ENCODE data around the gene SLC23A1. TPM values are rescaled to one million over a fixed set of nuclear protein-coding genes. Genes with fewer than 3 reads are reported as not detected.
A peak's percentile ranks its signal among the peaks of the same experiment; 100 is the strongest.

SLC23A1 gene
- total and polyA plus RNA-seq, 4 donors, result 3.1 TPM; not detected in 3

DNA sequence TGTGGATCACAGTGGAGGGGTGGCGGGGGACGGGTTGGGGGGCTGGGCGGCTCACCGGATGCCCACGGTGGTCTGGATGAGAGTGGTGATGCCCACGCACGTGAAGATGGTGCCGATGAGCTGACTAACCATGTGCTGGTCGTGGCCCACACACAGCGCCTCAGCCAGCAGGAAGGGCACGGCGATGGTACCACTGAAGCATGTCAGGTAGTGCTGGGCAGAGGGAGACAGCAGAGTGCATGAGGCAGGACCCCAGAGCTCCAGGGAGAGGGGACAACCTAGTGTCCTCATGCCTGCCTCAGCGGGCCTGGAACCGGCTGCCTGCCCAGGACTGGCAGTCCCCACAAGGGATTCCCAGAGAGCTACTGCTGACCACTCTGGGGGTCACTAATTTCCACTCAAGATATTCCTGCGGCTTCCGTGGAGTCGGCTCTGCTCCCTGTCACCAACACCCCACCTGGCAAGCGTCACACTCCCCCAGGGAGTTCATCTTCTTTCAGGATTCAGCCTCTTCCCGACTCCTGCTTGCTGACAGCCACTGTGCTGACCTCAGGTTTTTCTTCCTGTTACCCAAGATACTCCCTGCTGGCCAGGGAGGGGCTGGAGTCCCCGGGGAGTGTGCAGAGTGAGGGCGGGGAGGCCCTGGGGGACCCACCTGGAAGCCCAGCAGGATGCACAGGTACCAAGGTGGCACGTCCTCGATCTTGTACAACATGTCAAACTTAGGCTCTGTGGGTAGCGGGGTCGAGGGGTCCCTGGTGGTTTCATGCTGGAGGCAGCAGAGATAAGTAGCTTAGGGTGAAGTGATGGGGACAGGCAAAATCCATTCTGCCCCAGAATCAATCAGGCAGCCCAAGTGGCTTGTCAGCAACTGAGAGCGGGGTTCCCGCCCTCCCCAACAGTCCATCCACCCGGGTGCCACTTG, 998 bp downstream of the SLC23A1 start:
- DNase-seq (peak in 1 of 2 donors; percentile 33), ATAC-seq (ENCODE audit: low FRiP score) (no peak)
- Histone ChIP-seq H3K27ac (ENCODE audit: low read depth in 1 of 2, low read length in 2 of 2) (no peak overlapping the region), H3K4me3 (ENCODE audit: low read length in 2 of 2) (no peak overlapping the region), H3K9me3 (ENCODE audit: control insufficient read depth, low read length) (no peaks in the 10 kb centered on the region), H3K36me3 (ENCODE audit: control insufficient read depth in 1 of 2, insufficient read depth in 2 of 2, low read length in 1 of 2) (no peaks in the 10 kb centered on the region), H3K27me3 (ENCODE audit: control insufficient read depth in 1 of 2, insufficient read depth in 2 of 2, low read length in 1 of 2) (no peaks in the 10 kb centered on the region), H3K4me1 (ENCODE audit: control insufficient read depth in 1 of 2, insufficient read depth in 2 of 2, low read length in 2 of 2) (no peaks in the 10 kb centered on the region)
- intact Hi-C loops (cut with DNase I), result no loop called here
- 88 to 90% methylated on average over 28 of the region's 28 CpGs for WGBS, 2 donors

DNA sequence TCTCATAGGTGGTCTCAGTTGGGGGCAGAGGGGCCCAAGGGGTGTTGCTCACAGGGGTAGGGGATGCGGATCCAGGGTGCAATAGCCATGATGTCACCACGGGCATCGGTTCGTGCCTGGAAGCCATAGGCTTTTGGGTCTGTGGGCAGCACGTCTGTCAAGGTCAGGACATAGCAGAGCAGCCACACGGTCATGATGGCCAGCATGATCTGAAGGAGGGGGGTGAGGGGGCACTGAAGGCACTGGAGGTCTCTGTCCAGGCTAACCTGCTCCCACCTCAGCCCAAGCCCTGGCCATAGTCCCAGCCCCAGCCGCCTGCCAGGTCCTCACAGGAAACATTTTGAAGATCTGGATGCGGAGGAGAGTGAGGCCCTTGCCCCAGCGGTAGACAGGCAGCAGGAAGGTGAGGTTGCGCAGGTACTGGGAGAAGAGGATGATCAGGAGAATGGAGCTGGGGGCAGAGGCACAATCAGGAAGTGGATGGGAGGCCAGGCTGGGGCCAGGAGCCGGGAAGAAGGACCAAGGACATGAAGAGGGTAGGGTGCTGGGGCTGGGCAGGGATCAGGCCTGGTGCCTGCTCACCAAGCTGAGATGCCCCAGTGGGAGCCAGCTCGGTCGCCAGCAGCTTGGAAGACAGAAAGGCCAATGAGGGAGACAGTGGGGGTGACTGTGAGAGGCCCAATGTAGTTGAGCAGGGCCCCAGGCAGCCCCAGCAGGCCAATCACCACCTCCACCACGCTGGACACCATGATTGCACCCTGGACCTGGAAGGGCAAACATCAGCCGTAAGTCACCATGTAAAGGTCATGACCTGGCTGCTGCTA, 3.3 kb downstream of the SLC23A1 start:
- 87% methylated on average over 15 of the region's 15 CpGs for WGBS, 2 donors
- ATAC-seq (ENCODE audit: low FRiP score) (no peak), DNase-seq (peak in 1 of 2 donors; percentile 27)

DNA sequence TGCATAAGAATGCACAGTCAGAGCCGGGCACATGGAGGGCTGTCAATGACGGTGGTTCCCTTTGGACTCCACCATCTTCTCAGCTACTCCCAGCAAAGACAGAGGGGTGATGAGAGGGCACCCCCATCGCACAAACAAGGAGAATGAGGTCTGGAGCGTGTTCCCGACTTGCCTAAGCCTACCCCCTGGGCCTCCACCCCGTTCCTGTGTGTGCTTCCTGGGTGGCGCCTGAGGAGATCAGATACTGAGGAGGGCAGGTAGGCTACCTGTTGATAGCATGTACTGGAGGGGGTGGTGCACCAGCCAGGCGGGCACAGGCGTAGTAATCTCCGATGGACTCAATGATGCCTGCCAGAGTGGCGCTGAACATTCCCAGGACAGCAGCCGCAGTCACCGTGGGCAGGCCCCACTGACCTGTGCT, 4.1 kb downstream of the SLC23A1 start:
- DNase-seq, result peak in 1 of 2 donors; percentile 67

More for the DNA sequence above, 3.3 kb downstream of the SLC23A1 start:
- Histone ChIP-seq H3K27me3 (ENCODE audit: control insufficient read depth in 1 of 2, insufficient read depth in 2 of 2, low read length in 1 of 2) (no peaks in the 10 kb centered on the region), H3K36me3 (ENCODE audit: control insufficient read depth in 1 of 2, insufficient read depth in 2 of 2, low read length in 1 of 2) (no peaks in the 10 kb centered on the region), H3K4me3 (ENCODE audit: low read length in 2 of 2) (no peak overlapping the region), H3K9me3 (ENCODE audit: control insufficient read depth, low read length) (no peaks in the 10 kb centered on the region), H3K27ac (ENCODE audit: low read depth in 1 of 2, low read length in 2 of 2) (no peak overlapping the region), H3K4me1 (ENCODE audit: control insufficient read depth in 1 of 2, insufficient read depth in 2 of 2, low read length in 2 of 2) (no peaks in the 10 kb centered on the region)
- intact Hi-C loops (cut with DNase I), result no loop called here

GRCh38 chr5:139378101-139378825, 4.8 kb downstream of the SLC23A1 start:
- intact Hi-C loops (cut with DNase I), result no loop called here
- 61 to 62% methylated on average over 46 to 47 of the region's 47 CpGs for WGBS, 2 donors
- Histone ChIP-seq H3K4me3 (ENCODE audit: low read length in 2 of 2) (no peak overlapping the region), H3K36me3 (ENCODE audit: control insufficient read depth in 1 of 2, insufficient read depth in 2 of 2, low read length in 1 of 2) (peaks cover 0 to 2% of the 10 kb centered on the region in 2 donors), H3K4me1 (ENCODE audit: control insufficient read depth in 1 of 2, insufficient read depth in 2 of 2, low read length in 2 of 2) (no peaks in the 10 kb centered on the region), H3K27me3 (ENCODE audit: control insufficient read depth in 1 of 2, insufficient read depth in 2 of 2, low read length in 1 of 2) (no peaks in the 10 kb centered on the region), H3K9me3 (ENCODE audit: control insufficient read depth, low read length) (no peaks in the 10 kb centered on the region), H3K27ac (ENCODE audit: low read depth in 1 of 2, low read length in 2 of 2) (no peak overlapping the region)
- ATAC-seq (ENCODE audit: low FRiP score) (no peak), DNase-seq (peak in 1 of 2 donors; percentile 65)

More for the DNA sequence above, 4.1 kb downstream of the SLC23A1 start:
- H3K9me3 ChIP-seq (ENCODE audit: control insufficient read depth, low read length), result no peaks in the 10 kb centered on the region
- no peak overlapping the region for H3K4me3 ChIP-seq (ENCODE audit: low read length in 2 of 2)
- WGBS, 2 donors, result 85% methylated on average over 13 of the region's 13 CpGs
- H3K4me1 ChIP-seq (ENCODE audit: control insufficient read depth in 1 of 2, insufficient read depth in 2 of 2, low read length in 2 of 2), result no peaks in the 10 kb centered on the region
- peaks cover 0 to 2% of the 10 kb centered on the region in 2 donors for H3K36me3 ChIP-seq (ENCODE audit: control insufficient read depth in 1 of 2, insufficient read depth in 2 of 2, low read length in 1 of 2)
- no peak overlapping the region for H3K27ac ChIP-seq (ENCODE audit: low read depth in 1 of 2, low read length in 2 of 2)
- H3K27me3 ChIP-seq (ENCODE audit: control insufficient read depth in 1 of 2, insufficient read depth in 2 of 2, low read length in 1 of 2), result no peaks in the 10 kb centered on the region
- intact Hi-C loops (cut with DNase I), result no loop called here
- ATAC-seq (ENCODE audit: low FRiP score), result no peak

DNA sequence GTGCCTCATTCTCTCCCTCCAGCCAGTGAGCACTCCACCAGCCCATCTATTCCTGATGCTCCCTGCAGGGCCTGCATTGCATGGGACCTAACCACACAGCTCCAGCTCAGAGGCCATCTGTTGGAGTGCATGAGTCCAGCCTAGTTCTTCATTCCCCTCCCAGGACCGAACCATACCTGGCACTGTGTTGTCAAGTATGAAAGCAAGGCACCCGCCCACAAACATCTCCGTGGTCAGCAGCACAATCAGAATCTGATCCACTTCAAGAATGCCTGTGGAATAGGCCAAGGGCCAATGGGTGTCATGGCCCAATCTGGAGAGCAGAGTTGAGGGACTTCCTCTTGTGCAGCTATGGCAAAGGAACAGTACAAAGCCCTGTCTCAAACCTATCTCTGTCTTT, 5.9 kb downstream of the SLC23A1 start:
- ATAC-seq (ENCODE audit: low FRiP score) (no peak), DNase-seq (peak in 1 of 2 donors; percentile 28)
- H3K4me1 ChIP-seq (ENCODE audit: control insufficient read depth in 1 of 2, insufficient read depth in 2 of 2, low read length in 2 of 2), result no peaks in the 10 kb centered on the region
- no peak overlapping the region for H3K4me3 ChIP-seq (ENCODE audit: low read length in 2 of 2)
- peaks cover 0 to 2% of the 10 kb centered on the region in 2 donors for H3K36me3 ChIP-seq (ENCODE audit: control insufficient read depth in 1 of 2, insufficient read depth in 2 of 2, low read length in 1 of 2)
- no peaks in the 10 kb centered on the region for H3K9me3 ChIP-seq (ENCODE audit: control insufficient read depth, low read length)
- WGBS, 2 donors, result 87 to 89% methylated on average over 3 of the region's 3 CpGs
- intact Hi-C loops (cut with DNase I), result no loop called here
- no peaks in the 10 kb centered on the region for H3K27me3 ChIP-seq (ENCODE audit: control insufficient read depth in 1 of 2, insufficient read depth in 2 of 2, low read length in 1 of 2)
- no peak overlapping the region for H3K27ac ChIP-seq (ENCODE audit: low read depth in 1 of 2, low read length in 2 of 2)

DNA sequence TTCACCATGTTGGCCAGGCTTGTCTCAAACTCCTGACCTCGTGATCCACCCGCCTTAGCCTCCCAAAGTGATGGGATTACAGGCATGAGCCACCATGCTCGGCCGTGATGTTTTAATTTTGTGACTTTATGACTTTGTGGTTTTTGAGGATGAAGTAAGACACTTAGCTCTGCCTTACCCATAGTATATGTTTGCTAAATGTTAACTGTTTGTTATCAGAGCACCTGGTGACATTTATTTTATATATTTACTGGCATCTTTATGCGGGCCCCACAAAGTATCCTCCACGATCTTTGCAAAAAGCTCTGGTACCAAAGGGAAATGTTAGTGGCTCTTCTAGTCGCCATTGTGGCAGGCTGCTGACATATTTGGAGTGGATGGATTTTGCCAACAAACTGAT, 6.7 kb downstream of the SLC23A1 start:
- no peak for ATAC-seq (ENCODE audit: low FRiP score)
- DNase-seq, result no peak
- no peaks in the 10 kb centered on the region for H3K9me3 ChIP-seq (ENCODE audit: control insufficient read depth, low read length)
- H3K27me3 ChIP-seq (ENCODE audit: control insufficient read depth in 1 of 2, insufficient read depth in 2 of 2, low read length in 1 of 2), result no peaks in the 10 kb centered on the region
- H3K27ac ChIP-seq (ENCODE audit: low read depth in 1 of 2, low read length in 2 of 2), result no peak overlapping the region
- no peak overlapping the region for H3K4me3 ChIP-seq (ENCODE audit: low read length in 2 of 2)
- 95 to 96% methylated on average over 7 of the region's 7 CpGs for WGBS, 2 donors
- H3K4me1 ChIP-seq (ENCODE audit: control insufficient read depth in 1 of 2, insufficient read depth in 2 of 2, low read length in 2 of 2), result no peaks in the 10 kb centered on the region
- intact Hi-C loops (cut with DNase I), result no loop called here
- peaks cover 0 to 5% of the 10 kb centered on the region in 2 donors for H3K36me3 ChIP-seq (ENCODE audit: control insufficient read depth in 1 of 2, insufficient read depth in 2 of 2, low read length in 1 of 2)

GRCh38 chr5:139374909-139375308, 8.2 kb downstream of the SLC23A1 start:
- 95 to 97% methylated on average over 2 of the region's 2 CpGs for WGBS, 2 donors
- no peaks in the 10 kb centered on the region for H3K4me1 ChIP-seq (ENCODE audit: control insufficient read depth in 1 of 2, insufficient read depth in 2 of 2, low read length in 2 of 2)
- no peak overlapping the region for H3K4me3 ChIP-seq (ENCODE audit: low read length in 2 of 2)
- no peaks in the 10 kb centered on the region for H3K9me3 ChIP-seq (ENCODE audit: control insufficient read depth, low read length)
- H3K27me3 ChIP-seq (ENCODE audit: control insufficient read depth in 1 of 2, insufficient read depth in 2 of 2, low read length in 1 of 2), result no peaks in the 10 kb centered on the region
- intact Hi-C loops (cut with DNase I), result no loop called here
- H3K36me3 ChIP-seq (ENCODE audit: control insufficient read depth in 1 of 2, insufficient read depth in 2 of 2, low read length in 1 of 2), result peaks cover 0 to 5% of the 10 kb centered on the region in 2 donors
- ATAC-seq (ENCODE audit: low FRiP score), result no peak
- no peak overlapping the region for H3K27ac ChIP-seq (ENCODE audit: low read depth in 1 of 2, low read length in 2 of 2)
- DNase-seq, result no peak
